Left hindlimb (tissue), 1 donor: ENCODE data around the gene EXOC7.

ENCODE experiments used
- DNase-seq: peaks from one replicate; pipeline ENCODE4 v3.0.0-alpha.2; 2018

The EXOC7 gene, protein sequence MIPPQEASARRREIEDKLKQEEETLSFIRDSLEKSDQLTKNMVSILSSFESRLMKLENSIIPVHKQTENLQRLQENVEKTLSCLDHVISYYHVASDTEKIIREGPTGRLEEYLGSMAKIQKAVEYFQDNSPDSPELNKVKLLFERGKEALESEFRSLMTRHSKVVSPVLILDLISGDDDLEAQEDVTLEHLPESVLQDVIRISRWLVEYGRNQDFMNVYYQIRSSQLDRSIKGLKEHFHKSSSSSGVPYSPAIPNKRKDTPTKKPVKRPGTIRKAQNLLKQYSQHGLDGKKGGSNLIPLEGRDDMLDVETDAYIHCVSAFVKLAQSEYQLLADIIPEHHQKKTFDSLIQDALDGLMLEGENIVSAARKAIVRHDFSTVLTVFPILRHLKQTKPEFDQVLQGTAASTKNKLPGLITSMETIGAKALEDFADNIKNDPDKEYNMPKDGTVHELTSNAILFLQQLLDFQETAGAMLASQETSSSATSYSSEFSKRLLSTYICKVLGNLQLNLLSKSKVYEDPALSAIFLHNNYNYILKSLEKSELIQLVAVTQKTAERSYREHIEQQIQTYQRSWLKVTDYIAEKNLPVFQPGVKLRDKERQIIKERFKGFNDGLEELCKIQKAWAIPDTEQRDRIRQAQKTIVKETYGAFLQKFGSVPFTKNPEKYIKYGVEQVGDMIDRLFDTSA

GRCh38 chr17:76103274-76104139, at the start of gene EXOC7:
TSS of gene EXOC7 (minus strand) at chr17:76103787. CDS start at chr17:76103692, 95 bp downstream.
- peak; percentile 94 for DNase-seq

GRCh38 chr17:76153202-76153601, 49.6 kb upstream of the EXOC7 start:
- DNase-seq, result no peak

DNA sequence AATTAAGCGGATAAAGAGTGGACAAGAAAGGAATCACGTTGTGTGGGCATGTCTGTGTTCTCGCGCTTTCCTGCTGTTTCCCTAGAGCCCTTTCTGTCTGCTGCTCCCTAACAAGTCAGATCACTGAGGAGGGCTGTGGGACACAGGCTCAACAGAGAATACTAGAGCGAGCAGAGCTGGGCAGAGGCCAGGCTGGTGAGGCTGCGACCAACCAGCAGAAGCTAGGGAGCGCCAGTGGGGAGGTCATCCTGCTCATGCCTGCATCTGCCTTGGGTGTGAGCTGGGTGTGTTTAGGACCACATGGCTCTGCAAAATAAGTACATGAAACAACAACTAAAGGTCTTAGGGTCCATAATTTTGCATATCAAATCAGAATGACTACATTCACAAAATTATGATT, 49.0 kb upstream of the EXOC7 start:
- no peak for DNase-seq

GRCh38 chr17:76151896-76152454, 48.4 kb upstream of the EXOC7 start:
- DNase-seq, result no peak

GRCh38 chr17:76150712-76151622, 47.4 kb upstream of the EXOC7 start:
- DNase-seq, result peak; percentile 69

- DNase-seq, result no peak
These were observed 45.6 kb upstream of the EXOC7 start for GRCh38 chr17:76149214-76149613.

DNA sequence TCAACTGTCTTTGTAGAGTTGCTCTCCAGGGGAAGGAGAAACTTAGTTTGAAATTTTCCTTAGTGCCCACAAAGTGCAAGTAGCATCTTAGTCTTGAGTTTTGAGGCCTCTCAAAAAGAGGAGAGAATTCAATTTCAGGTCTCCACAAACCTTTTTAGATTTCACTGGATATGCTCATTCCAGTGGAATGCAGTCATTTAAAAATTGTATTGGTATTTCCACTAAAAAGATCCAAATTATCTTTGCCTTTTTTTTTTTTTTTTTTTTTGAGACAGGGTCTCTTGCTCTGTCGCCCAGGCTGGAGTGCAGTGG, 44.4 kb upstream of the EXOC7 start:
- DNase-seq, result no peak

GRCh38 chr17:76147211-76148014, 43.8 kb upstream of the EXOC7 start:
- DNase-seq, result no peak

GRCh38 chr17:76146053-76146851, 42.7 kb upstream of the EXOC7 start:
- no peak for DNase-seq

DNA sequence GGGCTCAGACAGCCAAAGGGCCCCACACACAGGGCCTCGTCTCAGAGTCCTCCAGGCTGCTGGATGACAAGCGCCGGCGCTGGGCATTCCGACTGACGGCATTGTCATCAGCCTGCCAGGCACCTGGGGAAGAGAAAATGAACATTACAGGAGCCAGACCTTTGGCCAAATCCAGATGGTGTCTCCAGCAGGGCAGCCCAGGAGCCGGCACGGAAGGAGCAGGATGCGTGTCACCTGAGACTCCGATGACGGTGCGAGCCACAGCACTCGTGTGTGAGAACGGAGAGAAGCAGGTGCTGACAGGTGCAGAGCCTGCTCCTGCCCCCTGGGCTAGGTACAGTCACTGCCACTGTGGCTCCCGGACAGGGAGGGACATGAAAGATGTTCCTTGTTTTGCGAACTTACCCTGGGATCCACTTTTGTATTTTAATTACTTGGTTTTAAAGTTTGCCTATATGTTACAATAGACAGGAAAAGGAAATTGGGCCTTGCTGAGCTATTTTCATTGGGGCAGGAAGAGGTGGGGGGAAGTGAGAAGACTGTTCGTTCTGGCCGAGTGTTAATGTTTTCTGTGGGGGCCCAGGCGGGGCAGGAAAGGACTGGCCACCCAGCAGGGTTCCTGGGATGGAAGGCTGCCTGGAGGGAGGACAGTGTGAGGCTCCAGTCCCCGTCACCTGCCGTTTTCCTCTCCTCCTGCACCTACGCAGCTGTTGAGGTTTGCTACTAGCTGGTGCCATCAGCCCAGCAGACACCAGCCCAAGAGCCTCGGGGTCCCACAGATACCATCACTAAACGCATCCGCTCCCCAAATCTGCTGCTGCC, 41.9 kb upstream of the EXOC7 start:
- no peak for DNase-seq

- no peak for DNase-seq
These were observed 39.0 kb upstream of the EXOC7 start for GRCh38 chr17:76142585-76143041.

GRCh38 chr17:76142039-76142584, 38.5 kb upstream of the EXOC7 start:
- DNase-seq, result no peak

DNA sequence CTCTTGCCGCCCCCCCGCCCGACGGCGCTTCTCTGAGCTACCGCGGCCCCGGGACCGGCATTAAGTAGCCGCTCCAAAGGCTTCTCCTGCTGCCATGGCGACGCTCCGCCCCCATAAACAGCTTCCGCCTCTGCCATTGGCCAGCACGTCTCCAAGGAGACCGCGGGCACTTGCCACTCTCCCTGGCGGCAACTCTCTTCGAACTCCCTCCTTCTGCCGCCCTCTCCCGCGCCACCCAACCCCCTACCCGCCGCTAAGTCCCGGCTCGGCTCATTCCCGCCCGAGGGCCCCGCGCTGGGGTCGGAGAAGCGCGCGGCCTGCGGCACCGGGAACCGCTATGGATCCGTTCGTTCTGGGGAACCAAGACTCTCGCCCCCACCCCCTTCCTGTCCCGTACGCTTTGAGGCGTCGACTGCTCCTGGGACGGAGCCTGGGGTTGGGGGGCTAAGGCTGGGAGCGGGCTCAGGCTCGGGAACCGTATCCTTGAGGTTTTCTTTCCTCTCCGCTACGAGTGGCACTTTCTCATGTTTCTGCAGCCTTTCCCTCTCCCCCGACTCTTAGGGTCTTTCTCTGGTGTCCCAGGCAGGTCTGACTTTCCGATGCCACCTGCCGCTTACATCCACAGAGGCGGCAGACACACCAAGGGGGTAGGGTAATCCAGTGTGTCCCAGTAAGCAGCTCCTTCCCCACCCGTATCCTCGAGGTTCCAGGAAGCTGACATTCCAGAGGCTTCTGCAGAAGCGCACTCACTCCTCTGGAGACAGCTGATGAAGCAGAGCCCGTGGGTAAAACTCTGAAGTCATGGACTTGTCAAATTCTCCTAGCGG, 37.8 kb upstream of the EXOC7 start, which contains the start of gene FOXJ1:
Gene FOXJ1, minus strand, starts transcription at position 34 of the 827 bp plus-strand sequence. CDS start 850 bp downstream, outside the sequence.
- peak; percentile 91 for DNase-seq

GRCh38 chr17:76140661-76141211, 37.1 kb upstream of the EXOC7 start:
- no peak for DNase-seq

- DNase-seq, result no peak
These were observed 36.4 kb upstream of the EXOC7 start for GRCh38 chr17:76139801-76140660.
